ENCODE measurements around the gene GGCX. TPM values are rescaled to one million over a fixed set of nuclear protein-coding genes. Genes with fewer than 3 reads are reported as not detected.

Gene GGCX
- total RNA-seq, 2 donors from 2014 or later: 74.5 to 89.5 TPM

DNA sequence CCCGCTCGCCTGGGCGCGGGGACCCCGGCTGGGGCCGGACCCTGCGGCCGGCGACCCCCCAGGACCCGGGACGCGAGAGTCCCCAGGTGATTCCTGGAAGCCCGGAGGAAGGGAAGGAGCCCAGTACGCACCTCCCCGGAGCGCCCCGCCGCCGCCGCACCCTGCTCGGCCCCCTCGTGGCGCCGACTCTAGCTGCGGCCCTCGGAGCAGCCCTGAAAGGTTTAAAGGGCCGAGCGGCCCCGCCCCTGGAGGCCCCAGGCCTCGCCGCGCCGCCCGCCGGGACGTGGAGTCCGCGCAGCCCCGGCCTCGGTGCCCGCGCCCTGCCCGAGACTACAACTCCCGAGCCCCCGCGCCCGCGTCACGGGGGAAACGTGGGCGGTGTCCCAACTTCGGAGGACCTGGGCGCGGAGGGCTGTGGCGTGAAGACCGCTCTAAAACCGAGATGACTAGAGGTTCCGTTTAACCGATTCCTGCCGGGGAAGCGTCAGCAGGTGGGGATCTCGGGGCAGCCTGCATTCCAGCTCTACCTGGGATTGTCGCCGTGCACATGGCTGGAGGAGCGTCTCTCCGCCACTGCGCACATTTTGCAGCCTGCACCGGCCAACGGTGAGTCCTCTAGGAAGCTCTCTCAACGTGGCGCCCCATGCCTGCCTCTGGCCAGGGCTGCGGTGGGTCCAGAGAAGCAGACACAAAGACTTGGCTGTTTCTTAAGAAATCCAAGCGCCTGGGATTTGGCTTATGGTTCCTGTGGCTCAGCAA is 41.4 kb upstream of the GGCX start, which contains the start of gene TMEM150A:
TSS of gene TMEM150A (minus strand) at position 223 of the 759 bp plus-strand sequence. CDS start 750 bp downstream, outside the sequence.
- Mint-ChIP-seq H3K4me3 (peak within 1 kb of the TSS; percentile 84), H3K27ac (peak within 1 kb of the TSS; percentile 90), H3K36me3 (ENCODE audit: low read depth) (peaks cover 16% of the 10 kb centered on the region), H3K9me3 (no peaks in the 10 kb centered on the region), H3K27me3 (ENCODE audit: insufficient read depth) (no peaks in the 10 kb centered on the region), H3K4me1 (peaks cover 12% of the 10 kb centered on the region)
- WGBS, 2 experiments (ENCODE audit: insufficient coverage in 1 of 2, insufficient read length in 1 of 2): 0% methylated on average over 38 to 73 of the region's 73 CpGs
- DNase-seq: peak; percentile 94
- Histone ChIP-seq H3K4me1 (ENCODE audit: control insufficient read depth, insufficient read depth, low read length) (peaks cover 15% of the 10 kb centered on the region), H3K27ac (ENCODE audit: low read depth, low read length) (peak within 1 kb of the TSS; percentile 25), H3K9me3 (ENCODE audit: control insufficient read depth, low read length) (no peaks in the 10 kb centered on the region), H3K9ac (ENCODE audit: extremely low read depth, low read length, poor library complexity, severe bottlenecking) (peak within 1 kb of the TSS; percentile 54), H3K36me3 (ENCODE audit: control insufficient read depth, insufficient read depth, low read length) (peaks cover 44% of the 10 kb centered on the region), H3K4me3 (ENCODE audit: low read length) (peak within 1 kb of the TSS; percentile 81), H3K27me3 (ENCODE audit: control insufficient read depth, insufficient read depth, low read length, poor library complexity, severe bottlenecking) (no peaks in the 10 kb centered on the region)
- TF ChIP-seq, protein P1, sequence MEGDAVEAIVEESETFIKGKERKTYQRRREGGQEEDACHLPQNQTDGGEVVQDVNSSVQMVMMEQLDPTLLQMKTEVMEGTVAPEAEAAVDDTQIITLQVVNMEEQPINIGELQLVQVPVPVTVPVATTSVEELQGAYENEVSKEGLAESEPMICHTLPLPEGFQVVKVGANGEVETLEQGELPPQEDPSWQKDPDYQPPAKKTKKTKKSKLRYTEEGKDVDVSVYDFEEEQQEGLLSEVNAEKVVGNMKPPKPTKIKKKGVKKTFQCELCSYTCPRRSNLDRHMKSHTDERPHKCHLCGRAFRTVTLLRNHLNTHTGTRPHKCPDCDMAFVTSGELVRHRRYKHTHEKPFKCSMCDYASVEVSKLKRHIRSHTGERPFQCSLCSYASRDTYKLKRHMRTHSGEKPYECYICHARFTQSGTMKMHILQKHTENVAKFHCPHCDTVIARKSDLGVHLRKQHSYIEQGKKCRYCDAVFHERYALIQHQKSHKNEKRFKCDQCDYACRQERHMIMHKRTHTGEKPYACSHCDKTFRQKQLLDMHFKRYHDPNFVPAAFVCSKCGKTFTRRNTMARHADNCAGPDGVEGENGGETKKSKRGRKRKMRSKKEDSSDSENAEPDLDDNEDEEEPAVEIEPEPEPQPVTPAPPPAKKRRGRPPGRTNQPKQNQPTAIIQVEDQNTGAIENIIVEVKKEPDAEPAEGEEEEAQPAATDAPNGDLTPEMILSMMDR (conservative IDR thresholded peaks at IDR 0.05): peak; percentile 65

DNA sequence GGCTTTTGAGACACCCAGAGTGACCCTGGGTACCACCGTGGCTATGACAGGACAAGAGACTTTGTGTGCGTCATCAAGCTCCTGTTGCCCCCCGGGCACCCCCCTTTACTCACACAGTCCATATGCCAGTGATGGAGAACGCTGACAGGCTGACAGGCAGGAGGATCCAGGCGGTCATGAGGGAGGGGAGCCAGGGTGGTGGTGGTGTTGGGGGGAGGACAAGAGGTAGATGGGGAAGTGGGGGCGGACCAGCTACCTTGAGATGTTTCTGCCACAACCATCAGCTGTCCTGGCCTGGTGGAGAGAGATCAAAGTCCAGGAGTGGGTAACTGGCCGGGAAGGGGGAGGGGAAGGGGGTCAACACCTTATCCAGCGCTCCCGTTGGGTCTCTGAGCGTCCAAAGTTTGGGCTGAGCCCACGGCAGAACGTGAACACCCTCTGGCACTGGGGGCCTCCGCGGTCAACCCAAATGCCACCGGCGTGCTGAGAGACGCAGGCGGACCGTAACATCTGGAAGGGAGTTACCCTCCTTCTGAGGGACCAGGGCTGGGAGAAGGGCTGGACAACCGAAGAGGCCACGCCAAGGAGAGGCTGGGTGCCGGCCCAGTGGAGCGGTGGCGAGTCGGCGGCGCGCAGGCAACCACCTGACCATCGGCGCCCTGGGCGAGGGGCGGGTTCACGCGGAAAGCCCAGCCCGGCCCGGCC is 40.6 kb upstream of the GGCX start:
- Mint-ChIP-seq H3K36me3 (ENCODE audit: low read depth) (peaks cover 21% of the 10 kb centered on the region), H3K4me3 (peak overlapping the region; percentile 84), H3K9me3 (no peaks in the 10 kb centered on the region), H3K4me1 (peaks cover 12% of the 10 kb centered on the region), H3K27ac (peak overlapping the region; percentile 10), H3K27me3 (ENCODE audit: insufficient read depth) (no peaks in the 10 kb centered on the region)
- Histone ChIP-seq H3K27me3 (ENCODE audit: control insufficient read depth, insufficient read depth, low read length, poor library complexity, severe bottlenecking) (no peaks in the 10 kb centered on the region), H3K27ac (ENCODE audit: low read depth, low read length) (no peak overlapping the region), H3K9ac (ENCODE audit: extremely low read depth, low read length, poor library complexity, severe bottlenecking) (peak overlapping the region; percentile 54), H3K4me3 (ENCODE audit: low read length) (peak overlapping the region; percentile 81), H3K4me1 (ENCODE audit: control insufficient read depth, insufficient read depth, low read length) (peaks cover 15% of the 10 kb centered on the region), H3K9me3 (ENCODE audit: control insufficient read depth, low read length) (no peaks in the 10 kb centered on the region), H3K36me3 (ENCODE audit: control insufficient read depth, insufficient read depth, low read length) (peaks cover 45% of the 10 kb centered on the region)
- WGBS, 2 experiments (ENCODE audit: insufficient coverage in 1 of 2, insufficient read length in 1 of 2): 12 to 13% methylated on average over 5 to 36 of the region's 36 CpGs
- TF ChIP-seq, protein P1 (conservative IDR thresholded peaks at IDR 0.05): no peak
- DNase-seq: no peak

DNA sequence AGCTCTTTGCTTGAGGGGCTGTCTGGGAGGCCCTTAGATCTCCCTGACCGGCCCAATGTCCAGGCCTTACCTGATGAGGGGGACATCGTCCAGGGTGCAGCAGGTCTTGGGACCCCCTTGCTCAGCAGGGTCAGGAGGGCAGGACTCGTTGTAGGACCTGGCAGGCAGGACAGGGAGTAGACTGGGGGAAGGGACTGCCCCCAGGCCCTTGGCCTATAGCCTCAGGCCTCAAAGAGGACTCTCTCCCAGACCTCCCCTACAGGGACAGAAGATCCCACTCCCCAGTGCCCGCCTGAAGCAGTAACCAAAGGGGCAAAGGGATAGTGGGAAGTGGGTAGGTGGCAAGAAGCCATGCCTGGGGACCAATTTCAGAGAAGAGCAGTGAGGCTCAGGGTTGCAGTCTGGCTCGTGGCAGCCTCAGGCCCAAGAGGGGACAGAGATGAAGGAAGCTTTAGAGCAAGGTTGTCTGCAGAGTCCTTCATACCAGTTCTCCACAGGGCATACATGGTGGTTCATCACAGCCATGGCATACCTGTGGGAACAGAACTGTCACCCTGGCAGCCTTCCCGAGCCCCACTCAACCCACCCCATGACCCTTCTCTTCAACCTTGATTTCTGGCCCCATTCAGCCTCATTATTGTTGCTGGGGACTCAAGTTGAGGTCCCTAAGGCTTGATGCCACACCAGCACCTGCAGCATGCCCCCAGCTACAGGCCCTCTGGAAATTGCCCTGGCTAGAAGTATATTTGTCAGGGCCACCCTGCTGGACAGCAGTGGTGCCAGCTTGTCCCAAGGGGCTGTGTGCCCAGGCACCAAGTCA is 39.9 kb upstream of the GGCX start:
- DNase-seq: peak; percentile 35
- Mint-ChIP-seq H3K4me3 (peak overlapping the region; percentile 84), H3K4me1 (peaks cover 18% of the 10 kb centered on the region), H3K9me3 (no peaks in the 10 kb centered on the region), H3K36me3 (ENCODE audit: low read depth) (peaks cover 26% of the 10 kb centered on the region), H3K27me3 (ENCODE audit: insufficient read depth) (no peaks in the 10 kb centered on the region), H3K27ac (peak overlapping the region; percentile 10)
- Histone ChIP-seq H3K36me3 (ENCODE audit: control insufficient read depth, insufficient read depth, low read length) (peaks cover 44% of the 10 kb centered on the region), H3K27ac (ENCODE audit: low read depth, low read length) (no peak overlapping the region), H3K27me3 (ENCODE audit: control insufficient read depth, insufficient read depth, low read length, poor library complexity, severe bottlenecking) (no peaks in the 10 kb centered on the region), H3K4me1 (ENCODE audit: control insufficient read depth, insufficient read depth, low read length) (peaks cover 15% of the 10 kb centered on the region), H3K9ac (ENCODE audit: extremely low read depth, low read length, poor library complexity, severe bottlenecking) (peak overlapping the region; percentile 54), H3K9me3 (ENCODE audit: control insufficient read depth, low read length) (no peaks in the 10 kb centered on the region), H3K4me3 (ENCODE audit: low read length) (peak overlapping the region; percentile 81)
- TF ChIP-seq, protein P1 (conservative IDR thresholded peaks at IDR 0.05): no peak
- 90 to 95% methylated on average over 4 to 6 of the region's 6 CpGs for WGBS, 2 experiments (ENCODE audit: insufficient coverage in 1 of 2, insufficient read length in 1 of 2)
